ENCODE results near the gene KRT74.

- TF ChIP-seq CTCF (conservative IDR thresholded peaks at IDR 0.05; ENCODE audit: low read depth, low read length) (no peak), EZH2phosphoT487 (IDR thresholded peaks at IDR 0.05; ENCODE audit: borderline replicate concordance, low read length) (no peak), EZH2 (IDR thresholded peaks at IDR 0.05; ENCODE audit: low read length, unreplicated experiment) (no peak)
Measured at GRCh38 chr12:52539083-52539820, 34.4 kb downstream of the KRT74 start.

All from PC-3 (cell line).